ENCODE data around the gene OR1J4.
"Not testable (repeated sequence)": the region's sequence is repeated elsewhere in the genome, so short reads cannot be mapped to it uniquely, and the experiment has no call there.

The OR1J4 gene, protein sequence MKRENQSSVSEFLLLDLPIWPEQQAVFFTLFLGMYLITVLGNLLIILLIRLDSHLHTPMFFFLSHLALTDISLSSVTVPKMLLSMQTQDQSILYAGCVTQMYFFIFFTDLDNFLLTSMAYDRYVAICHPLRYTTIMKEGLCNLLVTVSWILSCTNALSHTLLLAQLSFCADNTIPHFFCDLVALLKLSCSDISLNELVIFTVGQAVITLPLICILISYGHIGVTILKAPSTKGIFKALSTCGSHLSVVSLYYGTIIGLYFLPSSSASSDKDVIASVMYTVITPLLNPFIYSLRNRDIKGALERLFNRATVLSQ

DNA sequence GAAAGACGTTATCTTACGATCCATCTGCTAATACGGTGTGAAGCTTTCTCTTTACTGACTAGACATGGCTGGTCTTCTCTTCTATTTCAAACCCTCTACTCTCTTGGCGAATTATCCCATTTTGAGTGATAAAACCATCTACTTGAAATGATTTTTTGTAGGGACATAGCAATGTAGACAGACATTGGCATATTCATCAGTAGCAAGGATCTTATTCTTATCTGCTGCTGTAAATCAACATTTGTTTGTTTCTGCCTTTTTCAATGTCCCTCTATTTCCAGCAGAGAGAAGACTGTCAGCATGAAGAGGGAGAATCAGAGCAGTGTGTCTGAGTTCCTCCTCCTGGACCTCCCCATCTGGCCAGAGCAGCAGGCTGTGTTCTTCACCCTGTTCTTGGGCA lies at the start of gene OR1J4:
Gene OR1J4 (plus strand): TSS at position 301 of the 400 bp plus-strand sequence. CDS start 0 bp downstream, at position 301.
- no peak for DNase-seq (ENCODE audit: low spot score)

DNA sequence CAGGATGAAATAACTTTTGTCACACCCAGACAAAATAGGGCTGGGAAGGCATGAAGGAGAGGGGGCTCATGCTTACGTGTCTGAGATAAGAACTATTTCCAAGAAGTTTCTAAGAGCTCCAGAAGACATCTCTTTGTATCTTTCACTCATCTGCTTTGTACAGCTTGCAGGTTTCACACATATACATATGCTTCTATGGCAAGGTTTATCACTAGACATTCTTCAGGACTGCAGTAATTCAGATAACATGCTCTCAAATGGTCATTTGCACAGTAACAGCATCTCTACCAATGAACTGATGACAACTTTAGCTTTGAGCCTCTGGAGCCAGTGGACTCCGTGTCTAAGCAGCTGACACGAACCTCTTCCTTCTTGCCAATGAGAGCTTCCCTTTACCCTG lies 44.4 kb upstream of the OR1J4 start:
- DNase-seq (ENCODE audit: low spot score): no peak

DNA sequence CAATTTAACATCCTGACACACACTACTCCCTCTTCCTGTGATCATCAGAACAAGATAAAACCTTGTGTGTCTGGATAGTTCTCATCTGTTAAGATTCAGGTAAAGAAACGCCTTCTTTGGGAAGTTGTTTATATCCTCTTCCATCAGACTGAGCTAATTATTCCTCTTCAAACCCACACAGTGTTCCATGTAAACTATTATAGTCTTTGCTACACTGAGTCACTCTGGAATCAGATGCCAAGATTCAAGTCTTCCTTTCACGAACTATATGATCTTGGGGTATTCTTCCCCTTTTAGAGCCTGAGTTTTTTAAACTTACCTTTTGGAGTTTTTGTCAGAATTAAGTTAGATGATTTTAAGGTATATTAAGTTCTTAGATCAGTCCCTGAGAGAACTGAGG lies 43.2 kb upstream of the OR1J4 start:
- no peak for DNase-seq (ENCODE audit: low spot score)

DNA sequence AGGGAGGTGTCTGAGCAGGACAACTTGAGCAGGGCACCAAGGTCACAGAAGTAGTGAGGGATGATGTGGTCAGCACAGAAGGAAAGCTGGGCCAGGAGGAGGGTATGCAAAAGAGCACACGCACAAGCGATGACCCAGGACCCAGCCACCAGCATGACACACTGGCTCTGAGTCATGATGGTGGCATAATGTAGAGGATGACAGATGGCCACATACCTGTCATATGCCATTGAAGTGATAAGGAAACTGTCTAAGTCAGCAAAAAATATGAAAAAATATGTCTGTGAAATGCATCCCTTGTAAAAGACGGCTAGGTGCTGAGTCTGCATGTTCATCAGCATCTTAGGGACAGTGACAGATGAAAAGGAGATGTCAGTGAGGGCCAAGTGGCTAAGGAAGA lies 41.6 kb upstream of the OR1J4 start:
- no peak for DNase-seq (ENCODE audit: low spot score)

DNA sequence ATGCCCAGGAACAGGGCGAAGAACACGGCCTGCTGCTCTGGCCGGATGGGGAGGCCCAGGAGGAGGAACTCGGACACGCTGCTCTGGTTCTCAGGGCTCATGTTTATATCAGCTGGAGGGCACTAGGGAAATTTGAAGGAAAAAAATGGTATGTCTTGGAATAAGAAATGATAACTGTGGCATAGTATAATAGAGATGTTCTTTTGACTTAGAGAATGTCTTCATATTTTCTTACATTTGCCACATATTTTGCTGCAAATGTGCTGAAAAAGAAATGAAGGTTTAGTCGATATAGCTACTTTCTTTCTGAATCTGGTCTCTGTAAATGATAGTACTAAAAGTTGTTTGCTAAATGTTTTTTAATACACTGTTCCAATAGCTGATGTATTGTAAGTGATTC lies 41.1 kb upstream of the OR1J4 start, which contains the start of gene OR1J1:
Gene OR1J1 (minus strand): TSS at position 101 of the 400 bp plus-strand sequence. CDS start 0 bp downstream, at position 101.
- no peak for DNase-seq (ENCODE audit: low spot score)

DNA sequence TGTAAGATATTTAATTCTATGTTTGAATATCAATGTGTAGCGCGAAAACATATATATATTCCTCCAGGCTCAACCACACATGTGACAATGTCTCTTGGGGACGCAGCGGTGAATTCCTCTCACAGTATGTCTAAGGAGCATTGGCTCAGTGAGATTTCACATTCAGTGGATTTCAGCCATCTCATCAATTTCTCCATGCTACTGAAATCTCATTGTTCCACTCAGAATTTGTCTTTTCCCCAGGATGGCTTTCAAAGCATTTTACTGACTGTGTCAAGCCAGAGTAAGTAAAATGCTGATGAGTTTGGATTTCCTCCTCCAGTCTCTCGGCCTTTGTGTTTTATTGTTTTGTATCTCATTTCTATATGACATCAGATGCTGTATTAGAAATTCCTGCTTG lies 39.9 kb upstream of the OR1J4 start:
- no peak for DNase-seq (ENCODE audit: low spot score)

DNA sequence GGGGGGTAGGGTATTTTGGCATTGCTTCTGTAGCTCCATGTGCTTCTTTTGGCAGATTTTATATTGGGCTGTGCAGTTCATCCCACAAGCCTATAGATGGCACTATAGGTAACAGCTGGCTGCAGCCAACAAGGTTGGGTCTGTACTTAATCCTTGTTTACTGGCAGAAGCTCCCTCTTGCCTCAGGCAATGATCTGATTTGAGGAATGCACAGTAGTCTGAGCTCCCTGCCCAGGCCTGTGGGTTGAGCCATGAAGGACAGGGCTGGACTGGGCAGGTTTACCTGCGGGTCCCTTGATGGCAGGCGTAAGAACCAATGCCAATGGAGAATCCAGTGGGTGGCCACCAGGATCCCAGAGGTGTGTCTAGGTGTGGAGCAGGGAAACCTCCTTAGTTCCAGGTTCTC lies 20.1 kb upstream of the OR1J4 start:
- DNase-seq (ENCODE audit: low spot score): no peak

DNA sequence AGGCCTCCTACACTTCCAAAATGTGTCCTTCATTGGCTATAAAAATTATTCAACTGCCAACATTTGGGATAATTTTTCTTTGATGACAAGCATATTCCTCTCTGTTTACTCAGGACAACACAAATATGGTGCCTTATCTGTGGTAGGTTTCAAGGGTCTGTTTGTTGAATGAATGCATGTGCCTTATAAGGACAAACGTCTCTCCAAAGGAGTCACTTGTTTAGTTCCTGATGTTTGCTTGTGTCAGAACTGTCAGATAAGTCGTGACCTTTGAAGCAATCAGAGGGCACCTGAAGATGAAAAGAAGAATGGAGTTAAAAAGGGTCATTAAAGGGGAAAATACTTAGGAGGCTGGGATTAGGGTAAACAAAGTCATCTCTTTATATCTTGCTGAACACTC lies 12.0 kb upstream of the OR1J4 start:
- DNase-seq (ENCODE audit: low spot score): no peak

DNA sequence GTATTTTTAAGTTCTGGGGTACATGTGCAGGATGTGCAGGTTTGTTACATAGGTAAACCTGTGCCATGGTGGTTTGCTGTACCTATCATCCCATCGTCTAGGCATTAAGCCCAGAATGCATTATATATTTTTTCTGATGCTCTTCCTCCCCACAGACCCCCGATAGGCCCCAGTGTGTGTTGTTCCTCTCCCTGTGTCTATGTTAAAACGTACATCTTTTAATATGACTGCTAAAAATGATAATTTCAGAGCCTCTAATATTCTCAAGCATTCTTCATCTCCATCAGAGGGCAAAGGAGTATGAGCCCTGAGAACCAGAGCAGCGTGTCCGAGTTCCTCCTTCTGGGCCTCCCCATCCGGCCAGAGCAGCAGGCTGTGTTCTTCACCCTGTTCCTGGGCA lies 8.4 kb upstream of the OR1J4 start, which contains the start of gene OR1J2:
Gene OR1J2 (plus strand): TSS at position 301 of the 400 bp plus-strand sequence. CDS start 0 bp downstream, at position 301.
- no peak for DNase-seq (ENCODE audit: low spot score)

DNA sequence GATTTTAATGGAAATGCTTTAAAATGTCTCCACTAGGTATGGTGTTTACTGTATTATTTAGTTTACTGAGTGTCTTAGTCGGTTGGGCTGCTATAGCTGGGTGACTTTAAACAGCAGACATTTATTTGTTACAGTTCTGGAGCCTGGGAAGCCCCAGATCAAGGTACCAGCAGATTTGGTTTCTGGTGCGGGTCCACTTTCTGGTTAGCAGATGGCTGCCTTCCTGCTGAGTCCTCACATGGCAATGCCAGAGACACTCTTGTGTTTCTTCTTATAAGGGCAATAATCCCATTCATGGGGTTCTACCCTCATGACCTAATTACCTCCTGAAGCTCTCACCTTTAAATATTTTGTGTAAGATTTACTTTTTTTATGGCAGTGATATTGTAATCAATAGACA lies 715 bp upstream of the OR1J4 start:
- no peak for DNase-seq (ENCODE audit: low spot score)

DNA sequence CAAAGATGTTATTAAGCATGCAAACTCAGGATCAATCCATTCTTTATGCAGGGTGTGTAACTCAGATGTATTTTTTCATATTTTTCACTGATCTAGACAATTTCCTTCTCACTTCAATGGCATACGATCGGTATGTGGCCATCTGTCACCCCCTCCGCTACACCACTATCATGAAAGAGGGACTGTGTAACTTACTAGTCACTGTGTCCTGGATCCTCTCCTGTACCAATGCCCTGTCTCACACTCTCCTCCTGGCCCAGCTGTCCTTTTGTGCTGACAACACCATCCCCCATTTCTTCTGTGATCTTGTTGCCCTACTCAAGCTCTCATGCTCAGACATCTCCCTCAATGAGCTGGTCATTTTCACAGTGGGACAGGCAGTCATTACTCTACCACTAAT lies 435 bp downstream of the OR1J4 start:
- DNase-seq (ENCODE audit: low spot score): no peak

DNA sequence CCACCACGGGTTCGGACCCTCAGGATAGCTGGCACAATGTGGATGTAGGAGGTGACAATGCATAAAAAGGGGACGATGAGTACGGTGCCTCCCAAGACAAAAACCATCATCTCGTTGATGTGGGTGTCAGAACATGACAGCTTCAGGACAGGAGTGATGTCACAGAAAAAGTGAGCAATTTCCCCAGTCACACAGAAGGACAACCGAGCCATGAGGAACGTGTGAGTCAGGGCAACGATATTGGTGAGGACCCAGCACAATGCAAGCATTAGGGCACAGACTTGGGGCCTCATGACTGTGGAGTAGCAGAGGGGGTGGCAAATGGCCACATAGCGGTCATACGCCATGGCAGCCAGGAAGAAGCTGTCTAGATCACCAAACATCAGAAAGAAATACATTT lies 7.7 kb downstream of the OR1J4 start:
- DNase-seq (ENCODE audit: low spot score): no peak

DNA sequence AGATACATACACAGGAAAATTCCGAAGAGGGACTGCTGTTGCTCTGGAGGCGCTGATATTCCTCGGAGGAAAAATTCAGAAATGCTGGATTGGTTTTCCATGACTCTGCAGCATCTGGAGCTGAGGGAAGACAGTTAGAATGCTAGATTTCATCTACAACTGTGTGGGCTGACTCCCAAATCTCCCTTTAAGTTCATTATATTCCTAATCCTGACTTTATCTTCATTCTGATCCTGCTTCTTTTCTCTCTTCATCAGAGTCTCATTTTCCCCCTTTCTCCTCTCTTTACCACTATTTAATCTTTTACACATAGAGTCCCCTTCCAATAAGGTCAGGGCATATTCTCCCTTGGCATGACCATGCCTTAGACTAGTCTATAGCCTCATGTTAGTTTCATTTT lies 8.3 kb downstream of the OR1J4 start, which contains the start of gene OR1N1:
Gene OR1N1 (minus strand): TSS at position 101 of the 400 bp plus-strand sequence. CDS start 0 bp downstream, at position 101.
- no peak for DNase-seq (ENCODE audit: low spot score)

DNA sequence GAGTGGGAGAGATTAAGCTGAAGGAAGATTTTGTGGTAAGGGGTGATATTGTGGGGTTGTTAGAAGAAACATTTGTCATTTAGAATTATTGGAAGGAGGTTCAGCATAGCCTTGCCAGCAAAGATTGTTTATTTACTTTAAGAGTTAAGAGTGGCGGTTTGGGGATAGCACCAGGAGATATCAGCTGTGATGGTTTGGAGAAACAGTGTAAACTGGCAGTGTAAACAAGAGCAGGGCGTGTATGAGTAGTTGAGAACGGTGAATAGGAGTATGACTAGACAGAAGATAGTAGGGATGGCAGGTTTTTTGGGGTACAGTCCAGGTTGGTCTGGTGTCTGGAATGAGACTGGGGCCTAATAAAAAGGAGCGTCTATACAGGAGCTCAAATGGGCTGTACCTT lies 12.2 kb downstream of the OR1J4 start:
- not testable (repeated sequence) for DNase-seq (ENCODE audit: low spot score)

DNA sequence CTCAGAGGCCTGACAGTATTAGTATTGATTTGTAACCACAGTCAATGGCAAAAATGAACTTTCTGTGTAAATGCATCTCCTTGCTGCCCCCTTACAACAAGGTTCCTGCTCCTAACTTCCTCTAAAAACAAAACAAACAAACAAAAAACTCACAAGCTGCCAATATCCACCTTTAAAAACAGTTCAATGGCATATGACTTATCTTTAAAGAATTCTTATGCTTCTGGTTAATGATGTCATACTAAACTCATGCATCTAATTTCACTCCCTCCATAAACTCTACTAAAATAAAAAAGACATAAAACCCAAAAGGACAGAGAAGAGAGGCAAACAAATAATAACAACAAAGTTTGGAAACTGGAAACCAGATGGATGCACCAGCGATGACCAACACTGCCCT lies 17.2 kb downstream of the OR1J4 start:
- DNase-seq (ENCODE audit: low spot score): no peak

DNA sequence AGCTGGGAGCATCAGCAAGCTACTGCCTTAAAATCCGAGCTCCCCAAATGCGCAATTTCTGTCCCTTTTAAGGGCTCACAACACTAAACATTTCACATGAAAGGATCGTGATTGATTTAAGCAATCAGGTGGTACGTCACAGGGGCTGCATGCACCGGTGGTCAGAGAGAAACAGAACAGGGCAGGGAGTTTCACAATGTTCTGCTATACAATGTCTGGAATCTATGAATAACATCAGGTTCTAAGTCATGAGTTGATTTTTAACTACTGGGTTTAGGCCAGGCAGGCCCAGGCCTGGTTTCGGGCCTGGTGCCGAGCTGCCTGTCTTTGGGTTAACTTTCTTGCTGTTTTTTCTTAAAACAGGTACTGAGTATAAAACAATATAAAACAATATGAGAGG lies 18.1 kb downstream of the OR1J4 start:
- DNase-seq (ENCODE audit: low spot score): not testable (repeated sequence)

DNA sequence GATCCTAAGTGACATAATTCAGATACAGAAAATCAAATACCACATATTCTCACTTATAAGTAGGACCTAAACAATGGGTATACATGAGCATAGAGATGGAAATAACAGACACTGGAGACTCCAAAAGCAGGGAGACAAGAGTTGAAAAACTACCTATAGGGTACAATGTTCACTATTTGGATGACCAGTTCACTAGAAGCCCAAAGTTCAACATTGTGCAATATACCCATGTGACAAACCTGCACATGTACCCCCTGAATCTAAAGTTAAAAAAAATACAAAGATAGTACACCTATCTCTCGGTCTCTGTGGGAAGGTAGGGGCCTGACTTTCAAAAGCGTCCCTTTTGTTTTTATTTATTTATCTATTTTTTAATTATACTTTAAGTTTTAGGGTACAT lies 19.8 kb downstream of the OR1J4 start:
- no peak for DNase-seq (ENCODE audit: low spot score)

DNA sequence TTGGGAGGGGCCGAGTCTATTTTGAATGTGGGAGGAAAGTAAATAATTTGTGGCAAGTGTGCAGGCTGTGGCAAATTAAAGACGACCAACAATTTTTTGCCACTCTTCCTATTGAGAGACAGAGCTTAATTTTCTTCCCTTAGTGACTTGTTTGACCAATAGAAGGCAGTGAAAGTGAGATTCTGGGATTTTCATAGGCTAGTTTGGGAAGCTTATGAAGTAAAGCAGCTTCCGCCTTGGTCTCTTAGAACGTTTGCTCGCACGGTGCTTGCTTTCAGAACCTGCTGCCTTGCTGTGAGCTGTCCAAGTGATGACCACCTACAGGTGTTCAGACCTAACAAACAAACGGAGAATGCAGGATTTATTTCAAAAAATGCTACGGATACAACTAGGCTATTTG lies 27.3 kb downstream of the OR1J4 start:
- DNase-seq (ENCODE audit: low spot score): no peak

DNA sequence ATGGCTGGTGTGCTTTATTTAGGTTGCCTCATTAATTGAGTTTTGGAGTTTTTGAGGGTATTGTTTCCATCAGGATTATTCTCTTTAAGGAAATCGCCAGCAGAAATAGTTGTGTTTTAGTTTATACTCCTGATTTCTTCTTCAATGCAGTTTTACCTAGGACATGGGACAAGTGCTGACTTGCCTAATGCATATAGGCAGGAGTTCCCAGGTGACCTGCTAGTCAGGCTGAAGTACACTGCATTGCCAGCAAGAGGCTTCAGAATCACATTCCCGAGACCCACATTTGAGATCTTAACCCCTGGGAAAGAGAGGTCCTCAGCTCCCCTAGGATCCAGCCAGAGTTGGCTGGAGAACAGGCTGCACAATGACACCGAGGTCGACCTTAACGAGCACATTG lies 32.4 kb downstream of the OR1J4 start:
- DNase-seq (ENCODE audit: low spot score): no peak

DNA sequence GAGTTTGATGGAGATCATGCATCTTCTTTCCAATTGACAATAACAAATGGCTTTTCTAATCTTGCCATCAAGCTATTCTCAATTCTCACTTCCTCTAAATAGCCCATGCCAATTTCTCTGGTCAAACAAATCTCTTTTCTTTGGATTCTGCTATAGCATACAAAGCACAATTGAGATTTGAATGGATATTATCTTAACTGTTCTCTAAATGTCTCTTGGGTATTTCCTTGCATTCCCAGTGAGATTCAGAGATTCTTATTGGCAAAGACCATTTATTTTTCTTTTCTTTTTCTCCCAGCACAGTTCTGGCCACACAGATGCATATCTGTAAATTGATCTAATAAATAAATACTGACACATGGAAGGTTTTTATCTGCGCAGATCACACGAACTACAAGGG lies 33.9 kb downstream of the OR1J4 start, which contains the start of gene OR1N2:
Gene OR1N2 (plus strand): TSS at position 301 of the 400 bp plus-strand sequence. CDS start 100 bp downstream, outside the sequence.
- no peak for DNase-seq (ENCODE audit: low spot score)

DNA sequence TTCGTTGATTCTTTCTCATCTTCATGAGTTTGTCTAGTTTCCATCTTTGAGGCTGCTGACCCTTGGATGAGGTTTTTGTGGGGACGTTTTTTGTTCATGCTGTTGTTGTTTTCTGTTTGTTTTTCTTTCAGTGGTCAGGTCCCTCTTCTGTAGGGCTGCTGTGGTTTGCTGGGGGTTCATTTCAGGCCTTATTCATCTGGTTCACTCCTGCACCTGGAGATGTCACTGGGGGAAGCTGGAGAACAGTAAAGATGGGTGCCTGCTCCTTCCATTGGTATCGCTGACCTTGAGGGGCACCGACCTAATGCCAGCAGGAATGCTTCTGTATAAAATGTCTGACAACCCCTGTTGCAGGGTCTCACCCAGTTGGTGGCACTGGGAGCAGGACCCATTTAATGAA lies 42.5 kb downstream of the OR1J4 start:
- no peak for DNase-seq (ENCODE audit: low spot score)

DNA sequence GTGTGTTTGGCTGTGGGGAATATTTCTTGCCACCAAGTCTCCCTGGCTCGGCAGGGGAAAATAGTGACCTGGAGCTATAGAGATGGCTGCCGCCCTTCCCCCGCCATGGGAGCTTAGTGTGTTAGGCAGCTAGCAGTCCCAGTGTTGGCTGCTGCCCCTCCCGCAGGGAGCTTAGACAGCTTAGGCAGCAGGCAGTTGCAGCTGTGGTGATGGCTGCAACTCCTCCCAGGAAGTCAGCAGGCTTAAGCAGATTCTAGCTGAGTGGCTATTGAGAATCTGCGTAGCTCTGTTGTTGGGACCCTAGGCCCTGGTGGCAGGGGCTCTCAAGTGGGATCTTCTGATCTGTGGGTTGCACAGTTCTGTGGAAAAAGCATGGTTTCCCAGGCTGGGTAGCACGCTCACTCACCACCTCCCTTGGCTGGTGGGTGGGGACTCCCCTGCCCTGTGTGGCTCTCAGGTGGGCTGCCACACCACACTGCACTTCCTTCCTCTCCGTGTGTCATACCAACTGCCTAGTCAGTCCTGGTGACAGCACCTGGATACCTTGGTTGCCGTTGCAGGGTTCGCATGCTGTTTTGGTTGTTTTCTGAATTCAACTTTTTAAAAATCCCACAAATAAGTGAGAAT lies 43.3 kb downstream of the OR1J4 start:
- no peak for DNase-seq (ENCODE audit: low spot score)

DNA sequence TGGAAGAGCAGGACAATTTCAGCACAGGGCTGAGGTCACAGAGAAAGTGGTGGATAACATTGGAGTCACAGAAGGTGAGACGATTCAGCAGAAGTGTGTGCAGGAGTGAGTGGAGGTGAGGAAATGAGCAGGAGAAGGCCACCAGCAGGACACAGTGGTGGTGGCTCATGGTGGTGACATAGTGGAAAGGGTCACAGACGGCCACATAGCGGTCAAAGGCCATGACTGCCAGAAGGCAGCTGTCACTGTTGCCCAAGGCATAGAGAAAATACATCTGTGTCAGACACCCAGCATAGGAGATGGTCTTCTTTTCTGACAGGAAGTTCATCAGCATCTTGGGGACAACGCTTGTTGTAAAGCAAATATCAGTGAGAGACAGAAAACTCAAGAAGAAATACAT lies 49.0 kb downstream of the OR1J4 start:
- DNase-seq (ENCODE audit: low spot score): no peak

All from left forelimb (tissue), 1 donor.